Measurements from ENCODE around the gene LENG1. TPM values are rescaled to one million over a fixed set of nuclear protein-coding genes. Genes with fewer than 3 reads are reported as not detected.
"Not testable (repeated sequence)": the region's sequence is repeated elsewhere in the genome, so short reads cannot be mapped to it uniquely, and the experiment has no call there.

The LENG1 gene
- total and polyA plus RNA-seq, 12 donors = 5.4 to 16.9 (median 7.2) TPM

DNA sequence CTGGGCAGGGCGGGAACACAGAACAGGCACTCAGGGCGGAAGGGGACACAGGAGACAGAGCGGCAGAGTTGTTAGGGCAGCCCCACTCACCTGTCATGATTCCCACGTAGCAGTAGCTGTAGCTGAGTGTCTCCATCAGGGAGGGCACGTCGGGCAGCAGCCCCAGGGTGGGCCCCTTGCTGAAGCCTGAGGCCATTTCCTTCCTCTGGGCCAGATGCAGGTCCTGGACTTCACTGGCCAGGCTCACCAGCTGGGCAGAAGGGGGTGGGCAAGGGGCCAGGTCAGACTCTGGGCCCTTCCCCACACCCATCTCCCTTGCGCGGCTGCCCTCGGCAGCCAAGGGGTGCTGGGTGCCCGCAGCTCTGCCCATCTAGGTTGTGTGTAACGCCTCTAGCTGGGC, 23.9 kb upstream of the LENG1 start:
- DNase-seq = no peak
- TF ChIP-seq, protein P1, sequence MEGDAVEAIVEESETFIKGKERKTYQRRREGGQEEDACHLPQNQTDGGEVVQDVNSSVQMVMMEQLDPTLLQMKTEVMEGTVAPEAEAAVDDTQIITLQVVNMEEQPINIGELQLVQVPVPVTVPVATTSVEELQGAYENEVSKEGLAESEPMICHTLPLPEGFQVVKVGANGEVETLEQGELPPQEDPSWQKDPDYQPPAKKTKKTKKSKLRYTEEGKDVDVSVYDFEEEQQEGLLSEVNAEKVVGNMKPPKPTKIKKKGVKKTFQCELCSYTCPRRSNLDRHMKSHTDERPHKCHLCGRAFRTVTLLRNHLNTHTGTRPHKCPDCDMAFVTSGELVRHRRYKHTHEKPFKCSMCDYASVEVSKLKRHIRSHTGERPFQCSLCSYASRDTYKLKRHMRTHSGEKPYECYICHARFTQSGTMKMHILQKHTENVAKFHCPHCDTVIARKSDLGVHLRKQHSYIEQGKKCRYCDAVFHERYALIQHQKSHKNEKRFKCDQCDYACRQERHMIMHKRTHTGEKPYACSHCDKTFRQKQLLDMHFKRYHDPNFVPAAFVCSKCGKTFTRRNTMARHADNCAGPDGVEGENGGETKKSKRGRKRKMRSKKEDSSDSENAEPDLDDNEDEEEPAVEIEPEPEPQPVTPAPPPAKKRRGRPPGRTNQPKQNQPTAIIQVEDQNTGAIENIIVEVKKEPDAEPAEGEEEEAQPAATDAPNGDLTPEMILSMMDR (IDR thresholded peaks at IDR 0.05) = no peak
- 92 to 95% methylated on average over 11 of the region's 11 CpGs for WGBS, 2 donors

DNA sequence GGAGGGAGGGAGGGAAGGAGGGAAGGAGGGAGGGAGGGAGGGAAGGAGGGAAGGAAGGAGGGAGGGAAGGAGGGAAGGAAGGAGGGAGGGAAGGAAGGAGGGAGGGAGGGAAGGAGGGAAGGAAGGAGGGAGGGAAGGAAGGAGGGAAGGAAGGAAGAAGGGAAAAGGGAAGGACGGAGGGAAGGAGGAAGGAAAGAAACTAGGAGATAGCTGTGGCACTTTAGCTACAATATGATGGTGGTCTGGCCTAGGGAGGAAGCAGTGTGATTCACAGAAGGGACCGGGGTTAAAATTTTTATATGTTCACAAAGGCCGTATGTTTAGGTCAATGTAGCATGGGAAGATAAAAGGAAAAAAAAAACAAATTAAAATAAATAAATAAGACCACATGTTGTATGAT, 22.4 kb upstream of the LENG1 start:
- WGBS, 2 donors = 88 to 93% methylated on average over 3 of the region's 3 CpGs
- H3K9me3 ChIP-seq; H3K27ac ChIP-seq; intact Hi-C loops (cut with DNase I); H3K4me1 ChIP-seq; H3K27me3 ChIP-seq; ATAC-seq; DNase-seq; H3K4me3 ChIP-seq: not testable (repeated sequence)
- peaks cover 0 to 75% (median 0%) of the 10 kb centered on the region in 9 donors for H3K36me3 ChIP-seq

More for the DNA sequence above, 23.9 kb upstream of the LENG1 start:
- Histone ChIP-seq H3K9me3 (no peaks in the 10 kb centered on the region), H3K27ac (no peak overlapping the region), H3K4me3 (no peak overlapping the region), H3K27me3 (no peaks in the 10 kb centered on the region), H3K36me3 (peaks cover 0 to 67% (median 0%) of the 10 kb centered on the region in 9 donors), H3K4me1 (peaks cover 0 to 11% (median 5%) of the 10 kb centered on the region in 9 donors)
- no peak for ATAC-seq
- intact Hi-C loops (cut with DNase I) = no loop called here

DNA sequence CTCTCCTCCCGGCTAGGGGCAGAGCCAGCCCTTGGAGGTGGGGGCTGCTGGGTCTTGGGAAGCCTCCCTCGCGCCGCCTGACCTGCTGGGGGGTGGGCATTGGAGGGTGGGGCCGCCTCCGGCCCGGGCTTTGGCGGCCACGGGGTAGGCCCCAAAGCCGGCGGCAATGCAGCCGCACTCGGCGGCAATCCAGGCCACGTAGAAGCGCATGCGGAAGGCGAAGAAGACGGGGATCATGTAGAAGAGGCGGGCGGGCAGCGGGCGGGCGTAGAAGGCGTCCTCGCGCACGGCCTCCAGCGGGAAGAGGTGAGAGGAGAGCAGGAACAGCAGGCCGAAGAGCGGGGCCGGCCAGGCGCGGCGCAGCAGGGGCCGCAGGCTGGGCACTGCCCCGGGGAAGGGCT, 21.2 kb upstream of the LENG1 start:
- no peaks in the 10 kb centered on the region for H3K9me3 ChIP-seq
- H3K27ac ChIP-seq = no peak overlapping the region
- H3K4me3 ChIP-seq = no peak overlapping the region
- no peak for DNase-seq
- TF ChIP-seq, protein P1 (IDR thresholded peaks at IDR 0.05) = no peak
- no peaks in the 10 kb centered on the region for H3K27me3 ChIP-seq
- peaks cover 0 to 75% (median 0%) of the 10 kb centered on the region in 9 donors for H3K36me3 ChIP-seq
- 96 to 98% methylated on average over 37 of the region's 37 CpGs for WGBS, 2 donors
- intact Hi-C loops (cut with DNase I) = no loop called here
- ATAC-seq = no peak
- H3K4me1 ChIP-seq = no peaks in the 10 kb centered on the region

DNA sequence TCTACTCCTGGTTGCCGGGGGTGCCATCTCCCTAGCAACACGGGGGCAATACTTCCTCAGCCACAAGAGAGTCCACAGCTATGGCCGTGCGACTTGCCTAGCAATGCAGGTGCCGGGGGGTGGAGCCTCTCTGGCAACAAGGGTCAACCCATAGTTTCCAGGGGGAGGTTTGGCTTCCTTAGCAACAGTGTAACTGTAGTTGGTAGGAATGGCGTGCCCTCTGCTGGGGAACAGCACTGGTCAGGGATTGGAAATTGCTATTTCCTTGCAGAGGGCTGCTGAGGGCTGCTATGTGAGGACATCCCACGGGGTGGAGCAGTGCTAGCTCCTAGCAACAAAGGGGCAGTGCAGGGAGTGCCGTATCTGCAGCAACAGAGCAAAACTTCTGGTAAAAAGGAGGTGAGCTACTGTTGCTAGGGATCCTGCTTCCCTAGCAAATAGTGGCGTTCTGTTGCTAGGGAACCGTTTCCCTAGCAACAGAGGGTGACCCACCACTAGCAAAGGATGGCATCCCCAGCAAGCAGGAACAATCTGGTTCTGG, 20.5 kb upstream of the LENG1 start:
- DNase-seq = no peak
- H3K36me3 ChIP-seq = peaks cover 0 to 73% (median 0%) of the 10 kb centered on the region in 9 donors
- 57 to 60% methylated on average over 10 of the region's 10 CpGs for WGBS, 2 donors
- no peaks in the 10 kb centered on the region for H3K27me3 ChIP-seq
- H3K27ac ChIP-seq = no peak overlapping the region
- ATAC-seq = peak in 5 of 8 donors; percentile 13 to 45 (median 32)
- intact Hi-C loops (cut with DNase I) = no loop called here
- TF ChIP-seq, protein P1 (IDR thresholded peaks at IDR 0.05) = peak in 4 of 9 donors; percentile 11 to 27 (median 18)
- H3K4me3 ChIP-seq = no peak overlapping the region
- no peaks in the 10 kb centered on the region for H3K9me3 ChIP-seq
- no peaks in the 10 kb centered on the region for H3K4me1 ChIP-seq

DNA sequence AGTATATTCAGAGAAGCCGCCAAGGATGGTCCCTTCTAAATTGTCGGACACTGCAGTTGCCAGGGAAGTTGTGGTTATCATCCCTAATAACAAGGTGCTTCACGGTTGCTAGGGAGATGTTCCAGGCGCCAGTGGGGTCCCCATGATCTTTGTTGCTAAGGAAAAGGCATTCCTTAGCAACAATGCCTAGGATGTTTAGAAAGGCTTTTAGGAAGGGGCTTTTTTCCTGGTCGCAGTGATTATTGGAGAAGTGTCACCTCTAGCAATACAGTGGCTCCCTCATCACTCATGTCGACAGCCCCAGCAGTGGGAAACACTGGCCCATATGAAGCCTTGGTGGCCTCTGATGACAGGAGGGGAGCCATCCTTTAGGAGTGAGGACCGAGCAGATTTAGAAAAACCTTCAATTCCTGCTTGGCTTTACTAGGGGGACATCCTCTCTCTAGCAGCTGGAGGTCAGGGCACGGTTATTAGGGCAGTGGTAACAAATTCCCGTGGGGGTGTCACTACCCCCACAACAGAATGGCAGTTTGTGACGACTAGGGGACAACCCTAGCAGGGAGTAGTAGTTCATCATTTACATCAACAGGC, 19.8 kb upstream of the LENG1 start:
- ATAC-seq = peak in 1 of 8 donors; percentile 6
- no peak overlapping the region for H3K27ac ChIP-seq
- no peaks in the 10 kb centered on the region for H3K9me3 ChIP-seq
- no peak overlapping the region for H3K4me3 ChIP-seq
- H3K27me3 ChIP-seq = no peaks in the 10 kb centered on the region
- TF ChIP-seq, protein P1 (IDR thresholded peaks at IDR 0.05) = no peak
- H3K4me1 ChIP-seq = no peaks in the 10 kb centered on the region
- DNase-seq = no peak
- intact Hi-C loops (cut with DNase I) = no loop called here
- peaks cover 0 to 73% (median 0%) of the 10 kb centered on the region in 9 donors for H3K36me3 ChIP-seq
- 83 to 86% methylated on average over 10 of the region's 10 CpGs for WGBS, 2 donors

Measured in heart right ventricle (tissue), 16 donors.